ENCODE measurements around the gene ZNF365. TPM values are rescaled to one million over a fixed set of nuclear protein-coding genes. Genes with fewer than 3 reads are reported as not detected.

The ZNF365 gene
- total RNA-seq: 0.74 TPM

- Histone ChIP-seq H3K4me3 (peak within 1 kb of the TSS; percentile 52 to 74), H3K9me3 (no peaks in the 10 kb centered on the region), H3K4me1 (peaks cover 15% of the 10 kb centered on the region), H3K27ac (peak within 1 kb of the TSS; percentile 54), H3K27me3 (no peaks in the 10 kb centered on the region), H3K36me3 (no peaks in the 10 kb centered on the region)
- TF ChIP-seq, protein P1, sequence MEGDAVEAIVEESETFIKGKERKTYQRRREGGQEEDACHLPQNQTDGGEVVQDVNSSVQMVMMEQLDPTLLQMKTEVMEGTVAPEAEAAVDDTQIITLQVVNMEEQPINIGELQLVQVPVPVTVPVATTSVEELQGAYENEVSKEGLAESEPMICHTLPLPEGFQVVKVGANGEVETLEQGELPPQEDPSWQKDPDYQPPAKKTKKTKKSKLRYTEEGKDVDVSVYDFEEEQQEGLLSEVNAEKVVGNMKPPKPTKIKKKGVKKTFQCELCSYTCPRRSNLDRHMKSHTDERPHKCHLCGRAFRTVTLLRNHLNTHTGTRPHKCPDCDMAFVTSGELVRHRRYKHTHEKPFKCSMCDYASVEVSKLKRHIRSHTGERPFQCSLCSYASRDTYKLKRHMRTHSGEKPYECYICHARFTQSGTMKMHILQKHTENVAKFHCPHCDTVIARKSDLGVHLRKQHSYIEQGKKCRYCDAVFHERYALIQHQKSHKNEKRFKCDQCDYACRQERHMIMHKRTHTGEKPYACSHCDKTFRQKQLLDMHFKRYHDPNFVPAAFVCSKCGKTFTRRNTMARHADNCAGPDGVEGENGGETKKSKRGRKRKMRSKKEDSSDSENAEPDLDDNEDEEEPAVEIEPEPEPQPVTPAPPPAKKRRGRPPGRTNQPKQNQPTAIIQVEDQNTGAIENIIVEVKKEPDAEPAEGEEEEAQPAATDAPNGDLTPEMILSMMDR (IDR thresholded peaks at IDR 0.05): no peak
- TF ChIP-seq POLR2AphosphoS5 (IDR thresholded peaks at IDR 0.05; ENCODE audit: insufficient read depth in 1 of 2, low read depth in 1 of 2): peak in 1 of 2 donors; percentile 29
- intact Hi-C loops (cut with DNase I): no loop called here
- no peak for DNase-seq (ENCODE audit: extremely low spot score in 2 of 2)
These were observed at the start of gene ZNF365 for GRCh38 chr10:62373995-62374861. ZNF365 (plus strand) TSS chr10:62374369; CDS start chr10:62376194, 1,825 bp downstream.

GRCh38 chr10:62326176-62326575 is 48.0 kb upstream of the ZNF365 start:
- H3K4me1 ChIP-seq: no peaks in the 10 kb centered on the region
- H3K27me3 ChIP-seq: no peaks in the 10 kb centered on the region
- H3K4me3 ChIP-seq: no peak overlapping the region
- no peaks in the 10 kb centered on the region for H3K9me3 ChIP-seq
- H3K27ac ChIP-seq: no peak overlapping the region
- intact Hi-C loops (cut with DNase I): no loop called here
- DNase-seq (ENCODE audit: extremely low spot score in 2 of 2): no peak
- no peaks in the 10 kb centered on the region for H3K36me3 ChIP-seq
- TF ChIP-seq, protein P1 (IDR thresholded peaks at IDR 0.05): no peak
- no peak for TF ChIP-seq POLR2A (IDR thresholded peaks at IDR 0.05)
- TF ChIP-seq POLR2AphosphoS5 (IDR thresholded peaks at IDR 0.05; ENCODE audit: insufficient read depth in 1 of 2, low read depth in 1 of 2): no peak

DNA sequence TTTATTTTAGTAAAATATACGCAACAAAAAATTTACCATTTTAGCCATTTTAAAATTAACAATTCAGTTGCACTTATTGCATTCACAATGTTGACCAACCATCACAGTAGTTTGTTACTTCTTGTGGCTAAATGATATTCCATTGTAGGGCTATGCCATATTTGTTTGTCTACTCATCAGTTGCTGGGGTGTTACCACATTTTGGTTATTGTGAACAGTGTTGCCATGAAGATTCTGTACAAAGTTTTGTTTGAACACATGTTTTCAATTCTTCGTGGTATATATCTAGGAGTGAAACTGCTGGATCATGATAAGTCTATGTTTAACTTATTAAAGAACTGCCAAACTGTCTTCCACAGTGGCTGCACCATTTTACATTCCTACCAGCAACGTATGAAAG is 46.3 kb upstream of the ZNF365 start:
- TF ChIP-seq POLR2AphosphoS5 (IDR thresholded peaks at IDR 0.05; ENCODE audit: insufficient read depth in 1 of 2, low read depth in 1 of 2) (no peak), POLR2A (IDR thresholded peaks at IDR 0.05) (no peak)
- TF ChIP-seq, protein P1 (IDR thresholded peaks at IDR 0.05): no peak
- H3K4me1 ChIP-seq: no peaks in the 10 kb centered on the region
- H3K27me3 ChIP-seq: no peaks in the 10 kb centered on the region
- DNase-seq (ENCODE audit: extremely low spot score in 2 of 2): no peak
- intact Hi-C loops (cut with DNase I): no loop called here
- H3K4me3 ChIP-seq: no peak overlapping the region
- no peak overlapping the region for H3K27ac ChIP-seq
- no peaks in the 10 kb centered on the region for H3K9me3 ChIP-seq
- H3K36me3 ChIP-seq: no peaks in the 10 kb centered on the region

- Histone ChIP-seq H3K9me3 (no peaks in the 10 kb centered on the region), H3K4me3 (no peak overlapping the region), H3K36me3 (no peaks in the 10 kb centered on the region), H3K27me3 (no peaks in the 10 kb centered on the region), H3K4me1 (no peaks in the 10 kb centered on the region), H3K27ac (no peak overlapping the region)
- DNase-seq (ENCODE audit: extremely low spot score in 2 of 2): no peak
- intact Hi-C loops (cut with DNase I): no loop called here
- TF ChIP-seq POLR2A (IDR thresholded peaks at IDR 0.05) (no peak), POLR2AphosphoS5 (IDR thresholded peaks at IDR 0.05; ENCODE audit: insufficient read depth in 1 of 2, low read depth in 1 of 2) (no peak)
- TF ChIP-seq, protein P1 (IDR thresholded peaks at IDR 0.05): no peak
These were observed 44.0 kb upstream of the ZNF365 start for GRCh38 chr10:62330213-62330612.

DNA sequence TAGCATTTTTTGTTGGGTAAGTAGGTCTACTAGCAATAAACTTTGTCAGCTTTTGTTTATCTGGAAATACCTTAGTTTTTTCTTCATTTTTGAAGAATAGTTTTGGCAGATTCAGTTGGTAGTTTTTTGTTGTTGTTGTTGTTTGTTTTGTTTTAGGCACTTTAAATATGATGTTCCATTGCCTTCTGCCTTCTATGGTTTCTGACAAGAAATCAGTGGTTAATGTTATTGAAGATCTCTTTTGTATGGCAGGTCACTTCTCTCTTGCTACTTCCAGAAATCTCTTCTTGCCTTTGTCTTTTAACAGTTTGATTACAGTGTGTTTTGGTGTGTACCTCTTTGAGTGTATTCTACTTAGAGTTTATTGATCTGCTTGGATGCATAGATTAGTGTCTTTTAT is 41.8 kb upstream of the ZNF365 start:
- no peaks in the 10 kb centered on the region for H3K27me3 ChIP-seq
- DNase-seq (ENCODE audit: extremely low spot score in 2 of 2): no peak
- H3K4me3 ChIP-seq: no peak overlapping the region
- no peaks in the 10 kb centered on the region for H3K36me3 ChIP-seq
- intact Hi-C loops (cut with DNase I): no loop called here
- H3K9me3 ChIP-seq: no peaks in the 10 kb centered on the region
- TF ChIP-seq, protein P1 (IDR thresholded peaks at IDR 0.05): no peak
- TF ChIP-seq POLR2A (IDR thresholded peaks at IDR 0.05): no peak
- no peak overlapping the region for H3K27ac ChIP-seq
- no peaks in the 10 kb centered on the region for H3K4me1 ChIP-seq

All from vagina (tissue), 2 donors.